CD4-positive, alpha-beta T cell treated with Interleukin-17A for 4 hours (primary cell): ENCODE data around the gene ABCB4.
"Not testable (repeated sequence)": the region's sequence is repeated elsewhere in the genome, so short reads cannot be mapped to it uniquely, and the experiment has no call there.

Source experiments
- DNase-seq: peaks from one replicate; pipeline ENCODE4 v3.0.0-alpha.2; 2020; ENCODE audit warnings: mixed read lengths

Gene ABCB4

GRCh38 chr7:87474533-87475358 lies 734 bp downstream of the ABCB4 start:
- no peak for DNase-seq

- no peak for DNase-seq
These were observed 1.5 kb downstream of the ABCB4 start for GRCh38 chr7:87473986-87474385.

GRCh38 chr7:87473192-87473591 lies 2.3 kb downstream of the ABCB4 start:
- DNase-seq: no peak

- DNase-seq: no peak
These were observed 4.0 kb downstream of the ABCB4 start for GRCh38 chr7:87471473-87471872.

GRCh38 chr7:87469204-87469603 lies 6.3 kb downstream of the ABCB4 start:
- DNase-seq: not testable (repeated sequence)

- DNase-seq: not testable (repeated sequence)
These were observed 10.0 kb downstream of the ABCB4 start for GRCh38 chr7:87465534-87465880.

GRCh38 chr7:87464830-87465533 lies 10.5 kb downstream of the ABCB4 start:
- DNase-seq: not testable (repeated sequence)

- DNase-seq: no peak
These were observed 11.5 kb downstream of the ABCB4 start for GRCh38 chr7:87463982-87464381.

GRCh38 chr7:87460444-87460843 lies 15.0 kb downstream of the ABCB4 start:
- DNase-seq: not testable (repeated sequence)

- no peak for DNase-seq
These were observed 15.5 kb downstream of the ABCB4 start for GRCh38 chr7:87459941-87460340.

GRCh38 chr7:87458148-87458547 lies 17.3 kb downstream of the ABCB4 start:
- no peak for DNase-seq

GRCh38 chr7:87456247-87456646 lies 19.2 kb downstream of the ABCB4 start:
- DNase-seq: no peak

GRCh38 chr7:87452279-87452678 lies 23.2 kb downstream of the ABCB4 start:
- DNase-seq: no peak

GRCh38 chr7:87451187-87451586 lies 24.3 kb downstream of the ABCB4 start:
- no peak for DNase-seq

- no peak for DNase-seq
These were observed 24.8 kb downstream of the ABCB4 start for GRCh38 chr7:87450706-87451105.

- DNase-seq: no peak
These were observed 27.1 kb downstream of the ABCB4 start for GRCh38 chr7:87448388-87448787.

GRCh38 chr7:87447116-87447635 lies 28.3 kb downstream of the ABCB4 start:
- DNase-seq: no peak

GRCh38 chr7:87445897-87446296 lies 29.6 kb downstream of the ABCB4 start:
- no peak for DNase-seq

- DNase-seq: no peak
These were observed 39.9 kb downstream of the ABCB4 start for GRCh38 chr7:87435546-87435945.

GRCh38 chr7:87432536-87432935 lies 42.9 kb downstream of the ABCB4 start:
- DNase-seq: no peak

GRCh38 chr7:87427288-87427687 lies 48.2 kb downstream of the ABCB4 start:
- no peak for DNase-seq

- DNase-seq: no peak
These were observed 49.3 kb downstream of the ABCB4 start for GRCh38 chr7:87426160-87426559.

GRCh38 chr7:87424075-87424474 lies 51.4 kb downstream of the ABCB4 start:
- DNase-seq: no peak

GRCh38 chr7:87420173-87420572 lies 55.3 kb downstream of the ABCB4 start:
- DNase-seq: no peak
